GM23248 (cell line): Measurements from ENCODE around the gene UST.

Source experiments
- EZH2 ChIP-seq: fragments of 200-600 bp; sonication (generic); IDR thresholded peaks from 2 replicates; pipeline ENCODE4 v1.6.1; 2018; ENCODE audit warnings: antibody characterized with exemption, mild to moderate bottlenecking; ENCODE audit not compliant: insufficient read depth, poor library complexity, severe bottlenecking
- EZH2phosphoT487 ChIP-seq: fragments of 200-600 bp; sonication (generic); IDR thresholded peaks from 2 replicates; pipeline ENCODE4 v1.6.1; 2018; ENCODE audit warnings: antibody characterized with exemption, moderate library complexity, mild to moderate bottlenecking, low read depth; ENCODE audit not compliant: insufficient read depth

DNA sequence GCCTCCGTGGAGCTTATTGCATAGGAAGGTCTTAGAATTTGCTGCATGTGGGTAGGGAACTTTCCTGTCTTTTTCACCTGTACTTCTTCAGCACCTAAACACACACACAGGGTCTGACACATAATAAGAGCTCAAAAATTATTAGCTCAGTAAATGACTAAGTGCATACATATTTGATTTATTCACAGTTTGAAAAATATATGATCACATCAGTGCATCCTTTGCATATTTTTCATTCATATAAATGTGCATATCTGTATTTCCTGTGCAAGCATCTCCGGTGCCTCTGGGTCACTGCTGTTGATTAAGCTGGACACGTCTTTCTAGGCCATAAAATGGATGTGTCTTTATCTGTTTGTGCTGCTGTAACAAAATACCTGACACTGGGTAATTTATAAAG, 234.7 kb downstream of the UST start:
- no peak for TF ChIP-seq EZH2phosphoT487
- TF ChIP-seq EZH2 = no peak
